OCI-LY1 (cell line): ENCODE measurements around the gene TMEM18.
A peak's percentile ranks its signal among the peaks of the same experiment; 100 is the strongest.

Experiments used
- H2AFZ ChIP-seq: fragments of 200-600 bp; sonication (generic), shearing (Covaris generic); 2 replicates; pipeline ENCODE4 v1.6.0; 2014; ENCODE audit warnings: antibody characterized with exemption, mild to moderate bottlenecking, low read length
- H3F3A ChIP-seq: fragments of 200-600 bp; sonication (generic), shearing (Covaris generic); 2 replicates; pipeline ENCODE4 v1.6.0; 2014; ENCODE audit warnings: mild to moderate bottlenecking, antibody characterized with exemption, low read length, moderate library complexity; ENCODE audit not compliant: insufficient read depth
- H3K27ac ChIP-seq: fragments of 200-600 bp; sonication (generic); 2 replicates; pipeline ENCODE4 v1.5.1; 2014; ENCODE audit warnings: low read length, mixed run types, mild to moderate bottlenecking, low read depth; ENCODE audit not compliant: poor library complexity, severe bottlenecking
- H3K27me3 ChIP-seq: fragments of 200-600 bp; sonication (generic); 2 replicates; pipeline ENCODE4 v1.6.0; 2014; ENCODE audit warnings: antibody characterized with exemption, mild to moderate bottlenecking, low read length, moderate library complexity; ENCODE audit not compliant: insufficient read depth
- H3K36me3 ChIP-seq: fragments of 200-600 bp; sonication (generic); 2 replicates; pipeline ENCODE4 v1.6.1; 2014; ENCODE audit warnings: mild to moderate bottlenecking, antibody characterized with exemption, low read length, moderate library complexity, mixed read lengths; ENCODE audit not compliant: insufficient read depth
- H3K4me1 ChIP-seq: fragments of 200-600 bp; sonication (generic); 2 replicates; pipeline ENCODE4 v1.5.1; 2014; ENCODE audit warnings: mild to moderate bottlenecking, low read length, moderate library complexity; ENCODE audit not compliant: insufficient read depth, severe bottlenecking
- H3K4me2 ChIP-seq: fragments of 200-600 bp; sonication (generic), shearing (Covaris generic); 2 replicates; pipeline ENCODE4 v1.6.1; 2014; ENCODE audit warnings: low read length
- H3K4me3 ChIP-seq: fragments of 200-600 bp; sonication (generic); 2 replicates; pipeline ENCODE4 v1.5.1; 2014; ENCODE audit warnings: low read length, low read depth, mild to moderate bottlenecking, mixed read lengths; ENCODE audit not compliant: poor library complexity, severe bottlenecking
- H3K79me2 ChIP-seq: fragments of 200-600 bp; shearing (Covaris generic); 2 replicates; pipeline ENCODE4 v1.6.1; 2016; ENCODE audit warnings: mixed run types, low read length, mixed read lengths; ENCODE audit not compliant: insufficient read depth
- H3K9ac ChIP-seq: fragments of 200-600 bp; sonication (generic), shearing (Covaris generic); 2 replicates; pipeline ENCODE4 v1.6.1; 2014; ENCODE audit warnings: mild to moderate bottlenecking, low read length, mixed read lengths
- H3K9me2 ChIP-seq: fragments of 200-600 bp; sonication (generic), shearing (Covaris generic); 2 replicates; pipeline ENCODE4 v1.6.1; 2014; ENCODE audit warnings: low read depth, mild to moderate bottlenecking, low read length, mixed read lengths
- H3K9me3 ChIP-seq: fragments of 200-600 bp; shearing (Covaris generic); 2 replicates; pipeline ENCODE4 v1.6.1; 2014; ENCODE audit warnings: low read length, mixed read lengths
- H4K20me1 ChIP-seq: fragments of 200-600 bp; sonication (generic), shearing (Covaris generic); 2 replicates; pipeline ENCODE4 v1.6.0; 2016; ENCODE audit warnings: mild to moderate bottlenecking, low read length; ENCODE audit not compliant: insufficient read depth
- CTCF ChIP-seq: fragments of 200-600 bp; sonication (generic), shearing (Covaris generic); IDR thresholded peaks from 2 replicates; pipeline ENCODE4 v1.5.1; 2017; ENCODE audit warnings: mild to moderate bottlenecking, antibody characterized with exemption, low read length, moderate library complexity, mixed read lengths
- EZH2 ChIP-seq: fragments of 200-600 bp; sonication (generic), shearing (Covaris generic); IDR thresholded peaks from 2 replicates; pipeline ENCODE4 v1.8.0; 2017; ENCODE audit warnings: borderline replicate concordance, mixed run types, mild to moderate bottlenecking, antibody characterized with exemption, low read length, moderate library complexity, mixed read lengths

TMEM18 gene

GRCh38 chr2:675982-676646 lies 1.1 kb downstream of the TMEM18 start:
- no peaks in the 10 kb centered on the region for H3K9me3 ChIP-seq
- no peak overlapping the region for H2AFZ ChIP-seq
- peak overlapping the region; percentile 84 for H3K9ac ChIP-seq
- no peaks in the 10 kb centered on the region for H4K20me1 ChIP-seq
- H3K4me2 ChIP-seq: peak overlapping the region; percentile 89
- H3K4me1 ChIP-seq: peaks cover 53% of the 10 kb centered on the region
- H3K79me2 ChIP-seq: peaks cover 6% of the 10 kb centered on the region; the same call in 1 of the 2 replicates
- no peak for TF ChIP-seq EZH2
- peak; percentile 30; the same call in 1 of the 2 replicates for TF ChIP-seq CTCF
- peak overlapping the region; percentile 65 for H3K4me3 ChIP-seq
- H3F3A ChIP-seq: no peaks in the 10 kb centered on the region; the same call in 1 of the 2 replicates
- H3K9me2 ChIP-seq: no peaks in the 10 kb centered on the region
- peak overlapping the region; percentile 92 for H3K27ac ChIP-seq
- peaks cover 24% of the 10 kb centered on the region for H3K36me3 ChIP-seq
- no peaks in the 10 kb centered on the region for H3K27me3 ChIP-seq

GRCh38 chr2:675460-675859 lies 1.7 kb downstream of the TMEM18 start:
- Histone ChIP-seq H3K9me2 (no peaks in the 10 kb centered on the region), H3K9ac (peak overlapping the region; percentile 84), H4K20me1 (no peaks in the 10 kb centered on the region), H3K4me2 (peak overlapping the region; percentile 89), H3K79me2 (peaks cover 6% of the 10 kb centered on the region; the same call in 1 of the 2 replicates), H3K4me1 (peaks cover 53% of the 10 kb centered on the region), H3K36me3 (peaks cover 30% of the 10 kb centered on the region), H2AFZ (no peak overlapping the region), H3K4me3 (peak overlapping the region; percentile 65), H3K27me3 (no peaks in the 10 kb centered on the region), H3F3A (no peaks in the 10 kb centered on the region; the same call in 1 of the 2 replicates), H3K27ac (peak overlapping the region; percentile 92), H3K9me3 (no peaks in the 10 kb centered on the region)
- no peak for TF ChIP-seq EZH2
- TF ChIP-seq CTCF: no peak

GRCh38 chr2:675051-675450 lies 2.2 kb downstream of the TMEM18 start:
- Histone ChIP-seq H3K27me3 (no peaks in the 10 kb centered on the region), H3K4me2 (peak overlapping the region; percentile 89), H3K9me2 (no peaks in the 10 kb centered on the region), H3K9me3 (no peaks in the 10 kb centered on the region), H3F3A (no peaks in the 10 kb centered on the region; the same call in 1 of the 2 replicates), H3K4me3 (peak overlapping the region; percentile 65), H3K79me2 (peaks cover 6% of the 10 kb centered on the region; the same call in 1 of the 2 replicates), H3K27ac (peak overlapping the region; percentile 92), H2AFZ (no peak overlapping the region), H3K4me1 (peaks cover 53% of the 10 kb centered on the region), H3K36me3 (peaks cover 35% of the 10 kb centered on the region), H3K9ac (peak overlapping the region; percentile 84), H4K20me1 (no peaks in the 10 kb centered on the region)
- TF ChIP-seq EZH2 (no peak), CTCF (no peak)
